Fibroblast of lung (primary cell): ENCODE data around the gene SLC35B4.

Experiments used
- EZH2 ChIP-seq: IDR thresholded peaks from 2 replicates; pipeline ENCODE4 v1.5.1; 2012; ENCODE audit warnings: low read length, control low read depth, mild to moderate bottlenecking; ENCODE audit errors: missing control alignments
- TF ChIP-seq, protein P1 (sequence below), 2 donors: IDR thresholded peaks in 1 of 2; conservative IDR thresholded peaks in 1 of 2; 1 replicate in 1 of 2; 2 replicates in 1 of 2; pipeline ENCODE4 v1.5.1; 2011 to 2012; ENCODE audit warnings: low read length in 2 of 2, control low read depth in 1 of 2, inconsistent platforms in 1 of 2, low read depth in 1 of 2, mild to moderate bottlenecking in 1 of 2

DNA sequence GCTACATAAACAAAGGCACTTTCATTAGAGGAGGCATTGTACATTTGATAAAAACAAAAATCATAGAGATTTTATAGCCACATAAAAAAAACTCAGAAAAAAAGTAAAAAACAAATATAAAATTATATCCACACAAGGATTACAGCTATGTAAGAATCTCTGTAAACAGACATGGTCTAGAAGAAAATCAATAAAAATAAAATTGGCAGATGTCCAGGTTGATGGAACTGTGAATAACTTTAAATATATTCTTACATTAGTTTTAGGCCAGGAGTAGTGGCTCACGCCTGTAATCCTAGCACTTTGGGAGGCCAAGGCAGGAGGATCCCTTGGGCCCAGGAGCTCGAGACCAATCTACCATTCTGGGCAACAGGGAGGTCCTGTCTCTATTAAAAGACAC is 19.2 kb downstream of the SLC35B4 start:
- TF ChIP-seq, protein P1, sequence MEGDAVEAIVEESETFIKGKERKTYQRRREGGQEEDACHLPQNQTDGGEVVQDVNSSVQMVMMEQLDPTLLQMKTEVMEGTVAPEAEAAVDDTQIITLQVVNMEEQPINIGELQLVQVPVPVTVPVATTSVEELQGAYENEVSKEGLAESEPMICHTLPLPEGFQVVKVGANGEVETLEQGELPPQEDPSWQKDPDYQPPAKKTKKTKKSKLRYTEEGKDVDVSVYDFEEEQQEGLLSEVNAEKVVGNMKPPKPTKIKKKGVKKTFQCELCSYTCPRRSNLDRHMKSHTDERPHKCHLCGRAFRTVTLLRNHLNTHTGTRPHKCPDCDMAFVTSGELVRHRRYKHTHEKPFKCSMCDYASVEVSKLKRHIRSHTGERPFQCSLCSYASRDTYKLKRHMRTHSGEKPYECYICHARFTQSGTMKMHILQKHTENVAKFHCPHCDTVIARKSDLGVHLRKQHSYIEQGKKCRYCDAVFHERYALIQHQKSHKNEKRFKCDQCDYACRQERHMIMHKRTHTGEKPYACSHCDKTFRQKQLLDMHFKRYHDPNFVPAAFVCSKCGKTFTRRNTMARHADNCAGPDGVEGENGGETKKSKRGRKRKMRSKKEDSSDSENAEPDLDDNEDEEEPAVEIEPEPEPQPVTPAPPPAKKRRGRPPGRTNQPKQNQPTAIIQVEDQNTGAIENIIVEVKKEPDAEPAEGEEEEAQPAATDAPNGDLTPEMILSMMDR (conservative IDR thresholded peaks at IDR 0.05 in 1 of 2, IDR thresholded peaks at IDR 0.05 in 1 of 2; ENCODE audit: low read depth in 1 of 2, low read length in 2 of 2): no peak
- no peak for TF ChIP-seq EZH2
